T-helper 1 cell treated with Interleukin-12 subunit alpha and Interleukin-12 subunit beta and Interleukin-4 antibody, amounts not matched to agents 30 ng/mL and 1 ng/mL, for 36 hours (primary cell): ENCODE data around the gene PHIP. TPM values are rescaled to one million over a fixed set of nuclear protein-coding genes. Genes with fewer than 3 reads are reported as not detected.
"Not testable (repeated sequence)": the region's sequence is repeated elsewhere in the genome, so short reads cannot be mapped to it uniquely, and the experiment has no call there.

Experiments
- intact Hi-C: fragments of 100-400 bp; cut with micrococcal nuclease; formaldehyde crosslinking; loops from one replicate; pipeline ENCODE4 v1.15.1; 2024
- total RNA-seq: library from RNA; stranded (reverse); gene quantifications from 2 replicates; pipeline ENCODE4 v1.2.3, GENCODE V29; 2022

Gene PHIP
- total RNA-seq, 1 donor from 2014 or later: 35.3 TPM

DNA sequence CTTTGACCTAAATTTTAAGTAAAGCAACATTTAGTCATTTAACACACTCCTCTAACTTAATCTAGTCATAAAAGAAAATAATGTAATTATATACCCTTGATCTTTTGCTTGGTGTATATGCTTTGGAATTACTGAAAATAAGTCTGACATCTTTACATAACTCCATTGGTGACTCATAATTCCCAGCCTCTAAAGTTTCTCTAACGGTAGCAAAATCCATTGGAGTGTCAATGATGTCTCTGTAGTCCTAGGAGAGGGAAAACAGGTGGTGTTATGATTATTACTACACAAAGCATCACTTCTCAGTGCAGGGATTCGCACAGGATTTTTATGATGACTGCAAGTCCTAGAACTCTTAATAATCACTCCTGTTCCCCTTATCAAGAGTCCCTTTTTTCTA is 130.5 kb downstream of the PHIP start:
- intact Hi-C loops: loop anchor here (10.0 kb wide), 1 partner anchor 287 kb away; the partner anchor contains the start of gene HMGN3

GRCh38 chr6:78942446-78942845 is 135.6 kb downstream of the PHIP start:
- intact Hi-C loops: loop anchor here (10.0 kb wide), 1 partner anchor 292 kb away; the partner anchor contains the start of gene HMGN3

- intact Hi-C loops: no loop called here
Measured at GRCh38 chr6:78936515-78936914, 141.5 kb downstream of the PHIP start.

DNA sequence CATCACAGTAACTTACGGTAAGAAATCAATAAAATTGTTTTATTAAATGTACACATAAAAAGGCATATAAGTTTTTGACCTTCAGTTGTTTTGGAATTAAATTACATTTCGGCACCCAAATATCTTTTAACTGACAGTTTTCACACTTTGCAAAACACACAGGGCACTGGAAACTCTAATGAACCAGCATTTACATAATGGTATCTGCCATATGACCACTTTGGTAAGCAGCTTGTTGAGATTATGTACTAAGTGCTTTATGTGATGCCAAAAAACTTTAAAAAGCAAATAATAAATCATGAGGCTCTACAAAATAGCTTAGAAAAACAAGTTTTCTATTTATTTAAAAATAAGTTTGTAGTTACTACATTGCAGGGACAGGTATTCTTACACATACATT is 142.5 kb downstream of the PHIP start:
- intact Hi-C loops: no loop called here

DNA sequence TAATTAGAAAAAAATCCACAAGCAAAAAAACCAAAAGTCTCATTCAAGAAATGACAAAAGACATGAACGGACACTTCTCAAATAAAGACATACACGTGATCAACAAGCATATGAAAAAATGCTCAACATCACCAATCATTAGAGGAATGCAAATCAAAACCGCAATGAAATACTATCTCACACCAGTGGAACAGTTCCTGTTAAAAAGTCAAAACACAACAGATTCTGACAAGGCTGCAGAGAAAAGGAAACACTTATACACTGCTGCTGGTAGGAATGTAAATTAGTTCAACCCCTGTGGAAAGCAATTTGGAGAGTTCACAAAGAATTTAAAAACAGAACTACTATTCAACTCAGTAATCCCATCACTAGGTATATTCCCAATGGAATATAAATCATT is 152.7 kb downstream of the PHIP start:
- intact Hi-C loops: no loop called here

DNA sequence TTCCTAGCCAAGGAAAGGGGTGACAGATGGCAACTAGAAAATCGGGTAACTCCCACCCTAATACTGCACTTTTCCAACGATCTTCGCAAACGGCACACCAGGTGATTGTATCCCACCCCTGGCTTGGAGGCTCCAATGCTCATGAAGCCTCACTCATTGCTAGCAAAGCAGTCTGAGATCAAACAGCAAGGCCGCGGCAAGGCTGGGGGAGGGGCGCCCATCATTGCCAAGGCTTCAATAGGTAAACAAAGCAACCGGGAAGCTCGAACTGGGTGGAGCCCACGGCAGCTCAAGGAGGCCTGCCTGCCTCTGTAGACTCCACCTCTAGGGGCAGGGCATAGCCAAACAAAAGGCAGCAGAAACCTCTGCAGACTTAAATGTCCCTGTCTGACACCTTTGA is 156.9 kb downstream of the PHIP start:
- intact Hi-C loops: not testable (repeated sequence)

GRCh38 chr6:78917788-78918187 is 160.3 kb downstream of the PHIP start:
- intact Hi-C loops: no loop called here

DNA sequence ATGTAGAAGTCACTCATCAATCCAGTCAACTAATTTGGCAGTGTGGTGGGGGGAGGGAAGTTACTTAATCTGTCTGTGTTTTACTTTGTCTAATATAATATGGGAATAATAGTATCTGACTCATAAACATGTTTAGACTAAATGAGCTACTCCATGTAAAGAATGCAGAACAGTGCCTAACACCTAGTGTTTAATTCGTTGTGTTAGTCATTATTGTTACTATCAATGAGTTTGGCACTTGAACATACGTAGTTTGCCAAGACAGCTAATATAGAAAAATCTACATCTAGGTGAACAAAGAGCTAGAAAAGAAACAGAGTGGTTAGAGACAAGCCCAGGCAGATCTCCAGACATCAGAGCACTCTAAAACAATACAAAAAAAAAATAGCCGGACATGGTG is 161.6 kb downstream of the PHIP start:
- intact Hi-C loops: no loop called here

GRCh38 chr6:78911218-78911940 is 166.7 kb downstream of the PHIP start:
- intact Hi-C loops: no loop called here

DNA sequence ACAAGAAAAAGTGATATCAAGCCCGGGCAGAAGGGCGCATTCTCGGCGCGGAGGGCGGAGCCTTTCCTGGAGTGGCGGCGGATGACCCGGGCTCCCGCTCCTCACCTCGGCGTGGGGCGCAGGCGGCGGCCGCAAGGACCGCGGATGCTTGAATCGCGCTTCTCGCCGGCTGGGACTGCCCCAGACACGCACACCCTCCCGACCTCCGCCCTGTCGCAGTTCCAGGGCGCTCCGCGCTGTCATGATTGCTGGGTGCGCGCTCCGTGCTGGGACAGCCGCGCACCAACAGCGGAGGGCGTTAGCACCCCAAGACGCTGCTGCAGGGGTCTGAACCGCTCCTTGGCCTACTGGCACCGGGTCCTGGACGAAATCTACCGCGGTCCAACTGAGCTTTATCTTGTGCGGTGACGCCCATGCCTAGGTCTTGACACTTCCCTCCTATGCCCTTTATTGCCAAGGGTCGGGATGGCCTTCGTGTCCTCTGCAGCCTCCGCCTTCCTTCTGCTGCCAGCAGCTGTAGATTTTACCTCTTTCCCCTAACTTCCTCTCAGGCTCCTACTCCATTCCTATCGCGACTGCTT is 167.4 kb downstream of the PHIP start:
- intact Hi-C loops: no loop called here

DNA sequence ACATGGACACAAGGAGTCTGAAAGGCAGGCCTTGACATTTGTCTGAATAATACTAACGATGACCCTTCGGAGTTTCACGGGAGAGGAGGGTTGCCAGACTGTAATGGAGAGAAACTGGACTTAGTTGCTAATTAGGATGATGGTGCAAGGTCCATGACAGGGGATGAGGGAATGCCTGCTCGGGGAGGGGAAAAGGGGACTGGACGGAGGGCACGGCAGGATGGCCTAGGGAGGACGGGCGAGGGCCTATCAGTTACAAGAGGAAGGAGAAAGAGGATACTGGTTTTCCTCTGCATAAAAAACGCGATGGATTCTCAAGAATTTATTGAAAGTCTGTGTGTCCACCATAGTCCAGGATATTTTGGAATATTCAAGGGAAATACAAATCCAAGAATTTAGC is 168.0 kb downstream of the PHIP start:
- intact Hi-C loops: no loop called here

DNA sequence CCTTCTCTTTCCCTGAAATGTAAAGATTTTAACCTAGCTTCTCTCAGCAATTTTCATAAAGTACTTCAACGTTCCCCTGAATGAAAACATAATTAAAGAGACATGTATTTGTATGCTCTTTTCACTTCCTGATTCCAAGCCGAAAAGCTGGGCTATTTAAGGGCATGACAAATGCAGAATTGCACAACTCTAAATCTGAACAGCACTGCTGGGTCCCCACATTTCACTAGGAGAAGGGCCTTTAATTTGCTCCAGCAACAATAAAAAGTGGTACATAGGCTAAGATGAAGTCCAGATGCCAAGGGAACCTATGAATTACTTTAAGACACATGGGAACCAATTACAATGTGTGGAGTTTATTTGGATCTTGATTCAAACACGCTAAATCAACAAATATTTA is 168.7 kb downstream of the PHIP start:
- intact Hi-C loops: no loop called here

- intact Hi-C loops: no loop called here
Measured at GRCh38 chr6:78908621-78909020, 169.4 kb downstream of the PHIP start.

DNA sequence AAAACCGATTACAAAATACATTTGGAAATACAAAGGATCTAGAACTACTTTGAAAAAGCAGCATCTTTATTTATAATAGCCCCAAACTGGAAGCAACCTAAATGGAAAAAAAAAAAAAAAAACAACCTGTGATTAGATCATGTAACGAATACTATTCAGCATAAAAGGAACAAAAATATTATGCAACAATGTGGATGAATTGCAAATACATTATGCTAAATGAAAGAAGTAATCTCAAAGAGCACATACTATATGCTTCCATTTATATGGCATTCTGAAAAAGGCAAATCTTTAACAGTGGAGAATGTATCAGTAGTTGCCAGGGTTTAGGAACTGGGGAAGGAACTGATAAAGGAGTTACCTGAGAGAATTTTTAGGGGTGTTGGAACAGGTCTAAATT is 181.8 kb downstream of the PHIP start:
- intact Hi-C loops: no loop called here

- intact Hi-C loops: not testable (repeated sequence)
Measured at GRCh38 chr6:78889901-78890300, 188.2 kb downstream of the PHIP start.

Other genes with a start within 250 kb of the PHIP start
- gene IRAK1BP1, start 210.7 kb downstream of the PHIP start, total RNA-seq: 2.7 and 4.6 TPM in 2 replicates
- 54.0 and 56.7 TPM in 2 replicates for gene HMGN3, start 156.4 kb upstream of the PHIP start, total RNA-seq